H9 (cell line): ENCODE data around the gene MEGF10. TPM values are rescaled to one million over a fixed set of nuclear protein-coding genes. Genes with fewer than 3 reads are reported as not detected.

Experiments used
- DNase-seq: peaks from one replicate; pipeline ENCODE4 v3.0.0-alpha.2; 2017
- H2AFZ ChIP-seq: one replicate; pipeline ENCODE4 v1.6.1; 2013; ENCODE audit warnings: mild to moderate bottlenecking, low read length, control low read depth, moderate library complexity
- H2AK5ac ChIP-seq: 2 replicates; pipeline ENCODE4 v1.6.1; 2013; ENCODE audit warnings: low read length, control low read depth, mixed read lengths; ENCODE audit not compliant: insufficient read length
- H2BK120ac ChIP-seq: one replicate; pipeline ENCODE4 v1.6.1; 2013; ENCODE audit warnings: low read depth, mild to moderate bottlenecking, low read length, control low read depth, inconsistent platforms; ENCODE audit not compliant: poor library complexity, severe bottlenecking
- H2BK12ac ChIP-seq: 2 replicates; pipeline ENCODE4 v1.6.1; 2013; ENCODE audit warnings: low read length, control low read depth, mixed read lengths, low read depth; ENCODE audit not compliant: insufficient read length
- H2BK15ac ChIP-seq: 2 replicates; pipeline ENCODE4 v1.6.1; 2013; ENCODE audit warnings: low read depth, low read length, control low read depth
- H2BK20ac ChIP-seq: one replicate; pipeline ENCODE4 v1.6.1; 2013; ENCODE audit warnings: low read depth, mild to moderate bottlenecking, low read length, control low read depth, inconsistent platforms; ENCODE audit not compliant: poor library complexity, severe bottlenecking
- H2BK5ac ChIP-seq: 2 replicates; pipeline ENCODE4 v1.6.1; 2013; ENCODE audit warnings: low read length, control low read depth, mixed read lengths; ENCODE audit not compliant: insufficient read length
- H3K14ac ChIP-seq: 2 replicates; pipeline ENCODE4 v1.6.1; 2013; ENCODE audit warnings: low read length, control low read depth; ENCODE audit not compliant: insufficient read depth
- H3K18ac ChIP-seq: 2 replicates; pipeline ENCODE4 v1.6.1; 2013; ENCODE audit warnings: low read depth, mild to moderate bottlenecking, mixed read lengths, low read length, control low read depth; ENCODE audit not compliant: insufficient read length
- H3K23ac ChIP-seq: 2 replicates; pipeline ENCODE4 v1.6.1; 2013; ENCODE audit warnings: low read length, control low read depth, mixed read lengths, low read depth; ENCODE audit not compliant: insufficient read length
- H3K23me2 ChIP-seq: 2 replicates; pipeline ENCODE4 v1.6.1; 2013; ENCODE audit warnings: low read depth, mild to moderate bottlenecking, mixed read lengths, low read length, control low read depth; ENCODE audit not compliant: insufficient read length, poor library complexity, severe bottlenecking
- H3K27ac ChIP-seq: 2 replicates; pipeline ENCODE4 v1.5.1; 2013; ENCODE audit warnings: low read length, control low read depth, mixed read lengths, low read depth; ENCODE audit not compliant: insufficient read length
- H3K27me3 ChIP-seq: 2 replicates; pipeline ENCODE4 v1.6.1; 2013; ENCODE audit warnings: low read length, control low read depth, inconsistent platforms; ENCODE audit not compliant: insufficient read depth
- H3K4ac ChIP-seq: 2 replicates; pipeline ENCODE4 v1.6.1; 2013; ENCODE audit warnings: low read depth, mild to moderate bottlenecking, control low read depth, inconsistent platforms, low read length, moderate library complexity
- H3K4me1 ChIP-seq: 2 replicates; pipeline ENCODE4 v1.6.1; 2013; ENCODE audit warnings: low read length, control low read depth, inconsistent platforms; ENCODE audit not compliant: insufficient read depth
- H3K4me2 ChIP-seq: 2 replicates; pipeline ENCODE4 v1.6.1; 2013; ENCODE audit warnings: low read length, control low read depth, mixed read lengths; ENCODE audit not compliant: insufficient read length, insufficient read depth
- H3K56ac ChIP-seq: 2 replicates; pipeline ENCODE4 v1.6.1; 2013; ENCODE audit warnings: low read depth, mild to moderate bottlenecking, mixed read lengths, low read length, control low read depth; ENCODE audit not compliant: insufficient read length
- H3K79me1 ChIP-seq: 2 replicates; pipeline ENCODE4 v1.6.1; 2013; ENCODE audit warnings: low read depth, mild to moderate bottlenecking, moderate library complexity, low read length, control low read depth, inconsistent platforms; ENCODE audit not compliant: insufficient read depth, poor library complexity, severe bottlenecking
- H3K79me2 ChIP-seq: 2 replicates; pipeline ENCODE4 v1.6.1; 2013; ENCODE audit warnings: low read length, control low read depth, inconsistent platforms; ENCODE audit not compliant: insufficient read depth
- H3K9ac ChIP-seq: 2 replicates; pipeline ENCODE4 v1.6.1; 2013; ENCODE audit warnings: low read length, control low read depth, mixed read lengths; ENCODE audit not compliant: insufficient read length; ENCODE audit errors: extremely low read depth
- H3K9me3 ChIP-seq: one replicate; pipeline ENCODE4 v1.6.1; 2013; ENCODE audit warnings: low read depth, low read length, inconsistent platforms; ENCODE audit not compliant: control insufficient read depth
- H3T11ph ChIP-seq: one replicate; pipeline ENCODE4 v1.6.1; 2013; ENCODE audit warnings: mild to moderate bottlenecking, low read length, control low read depth, inconsistent platforms
- H4K20me1 ChIP-seq: one replicate; pipeline ENCODE4 v1.6.1; 2013; ENCODE audit not compliant: control insufficient read depth, insufficient read length, insufficient read depth
- H4K5ac ChIP-seq: 2 replicates; pipeline ENCODE4 v1.6.1; 2013; ENCODE audit warnings: low read depth, mild to moderate bottlenecking, mixed read lengths, low read length, control low read depth; ENCODE audit not compliant: insufficient read length
- H4K8ac ChIP-seq: replicated peaks from 2 replicates; pipeline ENCODE4 v1.6.1; 2013; ENCODE audit warnings: low read length, control low read depth, mixed read lengths, low read depth; ENCODE audit not compliant: insufficient read length
- H4K91ac ChIP-seq: 2 replicates; pipeline ENCODE4 v1.6.1; 2013; ENCODE audit warnings: low read depth, mild to moderate bottlenecking, moderate library complexity, mixed read lengths, low read length, control low read depth; ENCODE audit not compliant: insufficient read length
- H3K27ac Mint-ChIP-seq, 3 experiments: 2 replicates in 2 of 3; 3 replicates in 1 of 3; pipeline ENCODE4 v1.8.0; 2020 to 2021; ENCODE audit warnings: mixed read lengths in 3 of 3, mild to moderate bottlenecking in 1 of 3, moderate library complexity in 1 of 3
- H3K27me3 Mint-ChIP-seq: 2 replicates; pipeline ENCODE4 v1.8.0; 2021; ENCODE audit warnings: low read depth, mild to moderate bottlenecking, moderate library complexity, mixed read lengths
- H3K36me3 Mint-ChIP-seq, 3 experiments: 2 replicates in 2 of 3; 3 replicates in 1 of 3; pipeline ENCODE4 v1.8.0; 2020 to 2021; ENCODE audit warnings: low read depth in 3 of 3, mixed read lengths in 3 of 3; ENCODE audit not compliant: insufficient read depth in 1 of 3
- H3K4me1 Mint-ChIP-seq, 2 experiments: 2 replicates each; pipeline ENCODE4 v1.8.0; 2020; ENCODE audit warnings: mixed read lengths in 2 of 2
- H3K4me3 Mint-ChIP-seq, 2 experiments: 2 replicates in 1 of 2; 3 replicates in 1 of 2; pipeline ENCODE4 v1.8.0; 2020 to 2021; ENCODE audit warnings: mild to moderate bottlenecking in 2 of 2, mixed read lengths in 2 of 2, moderate library complexity in 1 of 2
- H3K9me3 Mint-ChIP-seq, 2 experiments: 2 replicates in 1 of 2; 3 replicates in 1 of 2; pipeline ENCODE4 v1.8.0; 2020; ENCODE audit warnings: mild to moderate bottlenecking in 2 of 2, mixed read lengths in 2 of 2, moderate library complexity in 1 of 2
- CTCF ChIP-seq: fragments of 200-600 bp; sonication (generic); conservative IDR thresholded peaks from 3 replicates; pipeline ENCODE4 v1.8.0; 2021; ENCODE audit warnings: antibody characterized with exemption, mild to moderate bottlenecking
- WGBS: extraction: QIAGEN DNeasy Blood & Tissue Kit; methylation state at CpG from one replicate; pipeline ENCODE4 v1.1.7; 2013; ENCODE audit warnings: missing lambda C conversion rate, low lambda C conversion rate, mixed read lengths; ENCODE audit not compliant: insufficient read length; ENCODE audit errors: extremely low coverage; 5-methylcytosine and 5-hydroxymethylcytosine counted together
- total RNA-seq: library from RNA; stranded (reverse); gene quantifications from 2 replicates; pipeline ENCODE4 v1.2.1, GENCODE V29; 2021

The MEGF10 gene
- total RNA-seq, 1 experiment from 2014 or later = 36.5 TPM

GRCh38 chr5:127385936-127386335 is 95.3 kb downstream of the MEGF10 start:
- H3K23me2 ChIP-seq = no peaks in the 10 kb centered on the region
- no peaks in the 10 kb centered on the region for H3K4me1 ChIP-seq
- no peak overlapping the region for H3K18ac ChIP-seq
- no peak overlapping the region for H2BK20ac ChIP-seq
- no peaks in the 10 kb centered on the region for H3K9me3 Mint-ChIP-seq
- H2AK5ac ChIP-seq = no peak overlapping the region
- no peak overlapping the region for H3K4me3 Mint-ChIP-seq
- H3K9me3 ChIP-seq = no peaks in the 10 kb centered on the region
- H4K5ac ChIP-seq = no peak overlapping the region
- peaks cover 2 to 13% (median 11%) of the 10 kb centered on the region in 3 experiments; a peak in 5 of 7 replicates for H3K36me3 Mint-ChIP-seq
- H3K4ac ChIP-seq = no peak overlapping the region
- H3K9ac ChIP-seq = no peak overlapping the region
- H3T11ph ChIP-seq = no peak overlapping the region
- no peak for DNase-seq
- no peaks in the 10 kb centered on the region for H3K79me2 ChIP-seq
- no peaks in the 10 kb centered on the region for H3K27me3 Mint-ChIP-seq
- no peaks in the 10 kb centered on the region for H3K4me1 Mint-ChIP-seq
- no peak overlapping the region for H3K14ac ChIP-seq
- no peak overlapping the region for H2BK15ac ChIP-seq
- H3K56ac ChIP-seq = no peak overlapping the region
- no peak overlapping the region for H4K91ac ChIP-seq
- H2BK120ac ChIP-seq = no peak overlapping the region
- no peaks in the 10 kb centered on the region for H3K27me3 ChIP-seq
- no peak overlapping the region for H4K8ac ChIP-seq
- H3K4me2 ChIP-seq = no peak overlapping the region
- H3K27ac ChIP-seq = no peak overlapping the region
- no peaks in the 10 kb centered on the region for H3K79me1 ChIP-seq
- peak overlapping the region in 2 of 3 experiments; percentile 83 to 91; a peak in 3 of 7 replicates for H3K27ac Mint-ChIP-seq
- WGBS = no CpG with 5 or more reads among the region's 1 CpG
- no peak overlapping the region for H2BK12ac ChIP-seq
- no peak overlapping the region for H2AFZ ChIP-seq
- no peak overlapping the region for H3K23ac ChIP-seq
- no peaks in the 10 kb centered on the region for H4K20me1 ChIP-seq
- no peak overlapping the region for H2BK5ac ChIP-seq
- TF ChIP-seq CTCF = no peak
